ENCODE data around the gene DNAH3.
"Not testable (repeated sequence)": the region's sequence is repeated elsewhere in the genome, so short reads cannot be mapped to it uniquely, and the experiment has no call there.

Gene DNAH3

GRCh38 chr16:21166561-21166961, 15.9 kb upstream of the DNAH3 start:
- DNase-seq = no peak

GRCh38 chr16:21164521-21165168, 14.0 kb upstream of the DNAH3 start:
- no peak for DNase-seq

- DNase-seq = no peak
Observed at GRCh38 chr16:21163576-21163975, 12.9 kb upstream of the DNAH3 start.

GRCh38 chr16:21162661-21163151, 12.1 kb upstream of the DNAH3 start:
- no peak for DNase-seq

GRCh38 chr16:21161211-21161610, 10.6 kb upstream of the DNAH3 start:
- DNase-seq = no peak

GRCh38 chr16:21160276-21160675, 9.6 kb upstream of the DNAH3 start:
- no peak for DNase-seq

- DNase-seq = no peak
Observed at GRCh38 chr16:21159281-21159951, 8.8 kb upstream of the DNAH3 start.

- peak; percentile 32 for DNase-seq
Observed at GRCh38 chr16:21158208-21159110, 7.8 kb upstream of the DNAH3 start, which contains the start of gene LDAF1. Gene LDAF1, plus strand, starts transcription at chr16:21158674. Its CDS starts 2,509 bp downstream, at chr16:21161183.

GRCh38 chr16:21157632-21158031, 7.0 kb upstream of the DNAH3 start:
- no peak for DNase-seq

GRCh38 chr16:21156767-21157467, 6.3 kb upstream of the DNAH3 start:
- peak; percentile 48 for DNase-seq

GRCh38 chr16:21156011-21156410, 5.4 kb upstream of the DNAH3 start:
- DNase-seq = not testable (repeated sequence)

GRCh38 chr16:21153124-21153729, 2.6 kb upstream of the DNAH3 start:
- not testable (repeated sequence) for DNase-seq

- DNase-seq = not testable (repeated sequence)
Observed at GRCh38 chr16:21152160-21153030, 1.7 kb upstream of the DNAH3 start.

- no peak for DNase-seq
Observed at GRCh38 chr16:21145738-21146137, 4.9 kb downstream of the DNAH3 start.

GRCh38 chr16:21134053-21134452, 16.6 kb downstream of the DNAH3 start:
- no peak for DNase-seq

GRCh38 chr16:21130811-21131210, 19.8 kb downstream of the DNAH3 start:
- DNase-seq = no peak

GRCh38 chr16:21128991-21129390, 21.7 kb downstream of the DNAH3 start:
- no peak for DNase-seq

- no peak for DNase-seq
Observed at GRCh38 chr16:21126518-21126917, 24.1 kb downstream of the DNAH3 start.

GRCh38 chr16:21125191-21125590, 25.5 kb downstream of the DNAH3 start:
- no peak for DNase-seq

GRCh38 chr16:21120976-21121520, 29.6 kb downstream of the DNAH3 start:
- DNase-seq = no peak

GRCh38 chr16:21117567-21117966, 33.1 kb downstream of the DNAH3 start:
- DNase-seq = no peak

Measured in T1000 (cell line).